ENCODE data around the gene TFDP2. TPM values are rescaled to one million over a fixed set of nuclear protein-coding genes. Genes with fewer than 3 reads are reported as not detected.

TFDP2 gene
- total and polyA plus RNA-seq, 10 of the 15 experiments (the other 5 are each of a cell fraction or from before 2014, with no cell fraction given), result 28.3 to 100 (median 49.7) TPM

DNA sequence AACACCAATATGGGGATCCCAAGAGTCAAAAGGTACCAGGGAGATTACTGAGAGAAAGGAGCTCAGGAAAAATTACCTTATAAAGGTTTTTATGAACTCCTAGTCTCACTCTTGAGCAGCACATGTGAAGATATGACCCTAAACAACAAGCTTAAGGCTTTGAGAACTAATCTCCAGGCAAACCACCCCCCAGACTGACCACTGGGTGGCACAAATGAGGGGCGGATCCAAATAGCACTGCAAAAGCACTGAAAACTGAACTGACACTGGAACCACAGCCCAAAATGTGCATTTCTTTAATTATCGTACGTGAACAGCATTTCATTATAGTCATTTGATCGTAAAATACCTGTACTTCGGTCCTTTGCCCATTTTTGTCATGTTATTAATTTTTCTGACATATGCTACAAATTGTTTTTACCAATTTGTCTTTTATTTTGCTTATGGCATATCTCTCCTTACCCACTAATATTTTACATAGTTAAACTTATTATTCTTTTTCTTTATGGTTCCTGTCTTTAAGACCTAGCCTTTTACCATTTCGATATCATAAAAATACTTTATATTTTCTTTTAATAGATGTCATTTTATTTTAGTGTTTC, 31.5 kb upstream of the TFDP2 start:
- no peak for DNase-seq (ENCODE audit: low read depth, low spot score)
- peaks cover 0 to 2% of the 10 kb centered on the region in 2 experiments; a peak in 2 of 4 replicates for H3K36me3 ChIP-seq (ENCODE audit: control insufficient read depth in 2 of 2, insufficient read depth in 2 of 2, low read length in 1 of 2)
- RAD21 ChIA-PET (ENCODE audit: unreplicated experiment), result interaction anchor here (2.0 kb wide), 1 partner anchor 99 kb away, joined by 5 read pairs; no protein-coding TSS in a partner anchor
- SMC1A ChIA-PET (ENCODE audit: uncharacterized antibody, unreplicated experiment), result interaction anchor here (1.2 to 2.6 kb wide), 4 partner anchors 8 to 101 kb away, joined by 3 to 18 read pairs (median 4); no protein-coding TSS in a partner anchor
- WGBS (ENCODE audit: insufficient coverage, insufficient replicate concordance, low lambda C conversion rate, missing lambda C conversion rate), result 97% methylated on average over 6 of the region's 6 CpGs
- no peak overlapping the region for H2AFZ ChIP-seq (ENCODE audit: control insufficient read depth, low read depth, low read length)
- H3K4me1 ChIP-seq (ENCODE audit: control insufficient read depth, insufficient read depth, low read length), result no peaks in the 10 kb centered on the region
- in situ Hi-C loops (cut with MboI), result no loop called here
- POLR2A ChIA-PET, result interaction anchor here (1.4 kb wide), 1 partner anchor 8 kb away, joined by 4 read pairs; no protein-coding TSS in a partner anchor
- TF ChIP-seq BACH1 (IDR thresholded peaks at IDR 0.05; ENCODE audit: borderline replicate concordance) (no peak), EGR1 (IDR thresholded peaks at IDR 0.05; ENCODE audit: borderline replicate concordance in 1 of 2, low read depth in 2 of 2, low read length in 2 of 2) (no peak), RAD21 (IDR thresholded peaks at IDR 0.05; ENCODE audit: insufficient read depth, low read depth, low read length) (peak; percentile 46)
- TF ChIP-seq, protein P1, sequence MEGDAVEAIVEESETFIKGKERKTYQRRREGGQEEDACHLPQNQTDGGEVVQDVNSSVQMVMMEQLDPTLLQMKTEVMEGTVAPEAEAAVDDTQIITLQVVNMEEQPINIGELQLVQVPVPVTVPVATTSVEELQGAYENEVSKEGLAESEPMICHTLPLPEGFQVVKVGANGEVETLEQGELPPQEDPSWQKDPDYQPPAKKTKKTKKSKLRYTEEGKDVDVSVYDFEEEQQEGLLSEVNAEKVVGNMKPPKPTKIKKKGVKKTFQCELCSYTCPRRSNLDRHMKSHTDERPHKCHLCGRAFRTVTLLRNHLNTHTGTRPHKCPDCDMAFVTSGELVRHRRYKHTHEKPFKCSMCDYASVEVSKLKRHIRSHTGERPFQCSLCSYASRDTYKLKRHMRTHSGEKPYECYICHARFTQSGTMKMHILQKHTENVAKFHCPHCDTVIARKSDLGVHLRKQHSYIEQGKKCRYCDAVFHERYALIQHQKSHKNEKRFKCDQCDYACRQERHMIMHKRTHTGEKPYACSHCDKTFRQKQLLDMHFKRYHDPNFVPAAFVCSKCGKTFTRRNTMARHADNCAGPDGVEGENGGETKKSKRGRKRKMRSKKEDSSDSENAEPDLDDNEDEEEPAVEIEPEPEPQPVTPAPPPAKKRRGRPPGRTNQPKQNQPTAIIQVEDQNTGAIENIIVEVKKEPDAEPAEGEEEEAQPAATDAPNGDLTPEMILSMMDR (IDR thresholded peaks at IDR 0.05 in 2 of 3, conservative IDR thresholded peaks at IDR 0.05 in 1 of 3; ENCODE audit: control insufficient read depth in 2 of 3, extremely low read depth in 1 of 3, insufficient read depth in 1 of 3, low read depth in 3 of 3, low read length in 3 of 3), result peak; percentile 40 to 60 (median 57)
- FAIRE-seq, result peak; percentile 79
- ATAC-seq, result peak; percentile 75
- H3K79me2 ChIP-seq (ENCODE audit: control insufficient read depth, insufficient read depth, low read length), result no peaks in the 10 kb centered on the region
- H3K4me3 ChIP-seq, result no peak overlapping the region
- intact Hi-C loops (cut with micrococcal nuclease; ENCODE audit: unreplicated experiment), result loop anchor here (2.0 kb wide), 1 partner anchor 100 kb away; no protein-coding TSS in a partner anchor
- CTCF ChIA-PET, result interaction anchor here (0.5 to 2.7 kb wide), 12 partner anchors 10 to 601 kb away, joined by 3 to 17 read pairs (median 3); no protein-coding TSS in a partner anchor
- no TSS peak for BruUV-seq (replicated peaks)
- no peak overlapping the region for H3K9ac ChIP-seq (ENCODE audit: control insufficient read depth, insufficient read depth, low read length)
- H3K9me3 ChIP-seq (replicated peaks; ENCODE audit: control insufficient read depth, insufficient read depth, low read length), result no peaks in the 10 kb centered on the region
- H4K20me1 ChIP-seq (ENCODE audit: control insufficient read depth, insufficient read depth), result no peaks in the 10 kb centered on the region
- H3K27ac ChIP-seq (ENCODE audit: control insufficient read depth, insufficient read depth), result no peak overlapping the region
- no peak overlapping the region for H3K4me2 ChIP-seq (ENCODE audit: control insufficient read depth, insufficient read depth)
- H3K27me3 ChIP-seq (replicated peaks in 1 of 2; ENCODE audit: control insufficient read depth in 2 of 2, insufficient read depth in 2 of 2, low read length in 1 of 2), result no peaks in the 10 kb centered on the region
